ENCODE results near the gene MISP.

GRCh38 chr19:772730-773436 is 22.0 kb downstream of the MISP start:
- TF ChIP-seq CTCF (conservative IDR thresholded peaks at IDR 0.05) (no peak), ZFX (IDR thresholded peaks at IDR 0.05) (no peak)

Data from C4-2B (cell line).